BE2C (cell line): ENCODE results near the gene COL6A3.

Source experiments
- DNase-seq: peaks from one replicate; pipeline ENCODE4 v3.0.0-alpha.2; 2020
- H3K27me3 ChIP-seq: fragments of 250-450 bp; sonication (Bioruptor Pico); 2 replicates; pipeline ENCODE4 v1.5.1; 2020; ENCODE audit warnings: mild to moderate bottlenecking
- H3K36me3 ChIP-seq: fragments of 250-450 bp; sonication (Bioruptor Pico); 2 replicates; pipeline ENCODE4 v1.5.1; 2020; ENCODE audit warnings: mild to moderate bottlenecking
- H3K4me1 ChIP-seq: fragments of 250-450 bp; sonication (Bioruptor Pico); 2 replicates; pipeline ENCODE4 v1.5.1; 2020
- H3K4me3 ChIP-seq: 2 replicates; pipeline ENCODE4 v1.5.1; 2011; ENCODE audit warnings: low read depth, low read length
- H3K9me3 ChIP-seq: fragments of 250-450 bp; sonication (Bioruptor Pico); 2 replicates; pipeline ENCODE4 v1.5.1; 2020
- CTCF ChIP-seq: IDR thresholded peaks from 2 replicates; pipeline ENCODE4 v1.5.1; 2012; ENCODE audit warnings: mild to moderate bottlenecking, low read depth, low read length

COL6A3 gene

GRCh38 chr2:237315170-237315828 is 98.7 kb downstream of the COL6A3 start:
- 0 out of 2 replicates have a peak, but pooled peaks have one; percentile 5 for TF ChIP-seq CTCF
- Histone ChIP-seq H3K36me3 (no peaks in the 10 kb centered on the region), H3K4me3 (no peak overlapping the region), H3K27me3 (no peaks in the 10 kb centered on the region), H3K9me3 (no peaks in the 10 kb centered on the region), H3K4me1 (peaks cover 11% of the 10 kb centered on the region)
- peak; percentile 81 for DNase-seq

GRCh38 chr2:237314681-237315080 is 99.3 kb downstream of the COL6A3 start:
- peaks cover 11% of the 10 kb centered on the region for H3K4me1 ChIP-seq
- no peak for TF ChIP-seq CTCF
- no peaks in the 10 kb centered on the region for H3K27me3 ChIP-seq
- no peak overlapping the region for H3K4me3 ChIP-seq
- H3K36me3 ChIP-seq: no peaks in the 10 kb centered on the region
- no peak for DNase-seq
- H3K9me3 ChIP-seq: no peaks in the 10 kb centered on the region

- no peak overlapping the region for H3K4me3 ChIP-seq
- no peaks in the 10 kb centered on the region for H3K36me3 ChIP-seq
- no peak for TF ChIP-seq CTCF
- no peaks in the 10 kb centered on the region for H3K9me3 ChIP-seq
- no peak for DNase-seq
- peaks cover 11% of the 10 kb centered on the region for H3K4me1 ChIP-seq
- no peaks in the 10 kb centered on the region for H3K27me3 ChIP-seq
Measured at GRCh38 chr2:237314198-237314597, 99.8 kb downstream of the COL6A3 start.

- H3K36me3 ChIP-seq: no peaks in the 10 kb centered on the region
- no peak for TF ChIP-seq CTCF
- H3K4me1 ChIP-seq: peaks cover 11% of the 10 kb centered on the region
- DNase-seq: no peak
- no peaks in the 10 kb centered on the region for H3K27me3 ChIP-seq
- no peaks in the 10 kb centered on the region for H3K9me3 ChIP-seq
- H3K4me3 ChIP-seq: no peak overlapping the region
Measured at GRCh38 chr2:237312021-237312755, 101.8 kb downstream of the COL6A3 start.

- H3K9me3 ChIP-seq: no peaks in the 10 kb centered on the region
- no peaks in the 10 kb centered on the region for H3K36me3 ChIP-seq
- H3K27me3 ChIP-seq: no peaks in the 10 kb centered on the region
- DNase-seq: no peak
- no peak for TF ChIP-seq CTCF
- no peak overlapping the region for H3K4me3 ChIP-seq
- H3K4me1 ChIP-seq: peaks cover 10% of the 10 kb centered on the region
Measured at GRCh38 chr2:237310515-237311114, 103.3 kb downstream of the COL6A3 start.

- Histone ChIP-seq H3K9me3 (no peaks in the 10 kb centered on the region), H3K4me1 (peaks cover 11% of the 10 kb centered on the region), H3K27me3 (no peaks in the 10 kb centered on the region), H3K36me3 (no peaks in the 10 kb centered on the region), H3K4me3 (no peak overlapping the region)
- DNase-seq: no peak
- no peak for TF ChIP-seq CTCF
Measured at GRCh38 chr2:237309416-237309815, 104.5 kb downstream of the COL6A3 start.
